Measurements from ENCODE around the gene CISH.

Gene CISH

GRCh38 chr3:50557106-50557505 is 54.5 kb downstream of the CISH start:
- no peaks in the 10 kb centered on the region for H3K36me3 ChIP-seq (ENCODE audit: low read depth)
- ATAC-seq (ENCODE audit: low read depth) (no peak), DNase-seq (ENCODE audit: low spot score) (no peak)
- no peaks in the 10 kb centered on the region for H3K27me3 ChIP-seq (ENCODE audit: insufficient read depth, poor library complexity, severe bottlenecking)
- H3K9me3 ChIP-seq (ENCODE audit: severe bottlenecking) = no peaks in the 10 kb centered on the region
- TF ChIP-seq, protein P1, sequence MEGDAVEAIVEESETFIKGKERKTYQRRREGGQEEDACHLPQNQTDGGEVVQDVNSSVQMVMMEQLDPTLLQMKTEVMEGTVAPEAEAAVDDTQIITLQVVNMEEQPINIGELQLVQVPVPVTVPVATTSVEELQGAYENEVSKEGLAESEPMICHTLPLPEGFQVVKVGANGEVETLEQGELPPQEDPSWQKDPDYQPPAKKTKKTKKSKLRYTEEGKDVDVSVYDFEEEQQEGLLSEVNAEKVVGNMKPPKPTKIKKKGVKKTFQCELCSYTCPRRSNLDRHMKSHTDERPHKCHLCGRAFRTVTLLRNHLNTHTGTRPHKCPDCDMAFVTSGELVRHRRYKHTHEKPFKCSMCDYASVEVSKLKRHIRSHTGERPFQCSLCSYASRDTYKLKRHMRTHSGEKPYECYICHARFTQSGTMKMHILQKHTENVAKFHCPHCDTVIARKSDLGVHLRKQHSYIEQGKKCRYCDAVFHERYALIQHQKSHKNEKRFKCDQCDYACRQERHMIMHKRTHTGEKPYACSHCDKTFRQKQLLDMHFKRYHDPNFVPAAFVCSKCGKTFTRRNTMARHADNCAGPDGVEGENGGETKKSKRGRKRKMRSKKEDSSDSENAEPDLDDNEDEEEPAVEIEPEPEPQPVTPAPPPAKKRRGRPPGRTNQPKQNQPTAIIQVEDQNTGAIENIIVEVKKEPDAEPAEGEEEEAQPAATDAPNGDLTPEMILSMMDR (IDR thresholded peaks at IDR 0.05; ENCODE audit: poor library complexity, severe bottlenecking) = no peak
- no peak overlapping the region for H3K27ac ChIP-seq (ENCODE audit: poor library complexity, severe bottlenecking)
- H3K4me3 ChIP-seq (ENCODE audit: severe bottlenecking) = no peak overlapping the region
- no peaks in the 10 kb centered on the region for H3K4me1 ChIP-seq (ENCODE audit: insufficient read depth, poor library complexity, severe bottlenecking)

Measured in RWPE2 (cell line).